ENCODE data around the gene ADM. TPM values are rescaled to one million over a fixed set of nuclear protein-coding genes. Genes with fewer than 3 reads are reported as not detected.

The ADM gene
- total RNA-seq, 4 donors from 2014 or later = 234 to 350 (median 298) TPM

DNA sequence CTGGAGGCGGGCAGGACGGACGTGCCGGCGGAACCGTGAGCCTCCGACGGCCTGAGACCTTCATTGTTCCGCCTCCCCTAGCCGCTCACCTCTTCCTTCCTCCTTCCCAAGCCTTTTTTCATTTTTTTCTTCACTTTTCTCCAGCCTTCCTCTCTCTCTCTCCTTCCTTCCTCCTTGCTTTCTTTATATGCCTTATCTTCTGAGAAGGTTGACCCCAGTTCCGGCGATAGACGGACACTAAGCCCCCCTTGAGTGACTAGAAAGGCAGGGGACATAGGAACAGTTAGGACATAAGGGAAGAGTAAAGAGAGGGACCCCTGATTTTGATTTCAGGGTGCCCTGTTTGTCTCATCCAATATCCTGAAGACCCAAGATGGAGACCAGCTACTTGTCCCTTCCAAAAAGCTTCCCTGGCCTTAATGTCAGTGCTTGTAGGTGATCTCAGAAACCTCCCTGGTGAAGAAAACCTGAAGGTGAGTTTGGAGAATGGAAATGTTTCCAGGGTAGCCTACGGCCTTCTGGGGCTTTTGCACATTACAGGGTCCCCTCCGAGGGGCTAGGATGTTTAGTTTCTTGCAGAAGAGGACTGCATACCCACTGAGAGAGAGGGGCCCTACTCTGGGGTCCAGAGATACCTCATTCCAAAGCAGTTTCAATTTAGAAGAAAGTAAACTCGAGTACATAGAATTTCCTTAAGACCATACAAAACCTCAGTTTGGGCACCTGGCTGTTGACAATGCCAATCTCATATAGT, 3.5 kb downstream of the ADM start:
- TF ChIP-seq, protein P1, sequence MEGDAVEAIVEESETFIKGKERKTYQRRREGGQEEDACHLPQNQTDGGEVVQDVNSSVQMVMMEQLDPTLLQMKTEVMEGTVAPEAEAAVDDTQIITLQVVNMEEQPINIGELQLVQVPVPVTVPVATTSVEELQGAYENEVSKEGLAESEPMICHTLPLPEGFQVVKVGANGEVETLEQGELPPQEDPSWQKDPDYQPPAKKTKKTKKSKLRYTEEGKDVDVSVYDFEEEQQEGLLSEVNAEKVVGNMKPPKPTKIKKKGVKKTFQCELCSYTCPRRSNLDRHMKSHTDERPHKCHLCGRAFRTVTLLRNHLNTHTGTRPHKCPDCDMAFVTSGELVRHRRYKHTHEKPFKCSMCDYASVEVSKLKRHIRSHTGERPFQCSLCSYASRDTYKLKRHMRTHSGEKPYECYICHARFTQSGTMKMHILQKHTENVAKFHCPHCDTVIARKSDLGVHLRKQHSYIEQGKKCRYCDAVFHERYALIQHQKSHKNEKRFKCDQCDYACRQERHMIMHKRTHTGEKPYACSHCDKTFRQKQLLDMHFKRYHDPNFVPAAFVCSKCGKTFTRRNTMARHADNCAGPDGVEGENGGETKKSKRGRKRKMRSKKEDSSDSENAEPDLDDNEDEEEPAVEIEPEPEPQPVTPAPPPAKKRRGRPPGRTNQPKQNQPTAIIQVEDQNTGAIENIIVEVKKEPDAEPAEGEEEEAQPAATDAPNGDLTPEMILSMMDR (IDR thresholded peaks at IDR 0.05; ENCODE audit: low read depth) = no peak

DNA sequence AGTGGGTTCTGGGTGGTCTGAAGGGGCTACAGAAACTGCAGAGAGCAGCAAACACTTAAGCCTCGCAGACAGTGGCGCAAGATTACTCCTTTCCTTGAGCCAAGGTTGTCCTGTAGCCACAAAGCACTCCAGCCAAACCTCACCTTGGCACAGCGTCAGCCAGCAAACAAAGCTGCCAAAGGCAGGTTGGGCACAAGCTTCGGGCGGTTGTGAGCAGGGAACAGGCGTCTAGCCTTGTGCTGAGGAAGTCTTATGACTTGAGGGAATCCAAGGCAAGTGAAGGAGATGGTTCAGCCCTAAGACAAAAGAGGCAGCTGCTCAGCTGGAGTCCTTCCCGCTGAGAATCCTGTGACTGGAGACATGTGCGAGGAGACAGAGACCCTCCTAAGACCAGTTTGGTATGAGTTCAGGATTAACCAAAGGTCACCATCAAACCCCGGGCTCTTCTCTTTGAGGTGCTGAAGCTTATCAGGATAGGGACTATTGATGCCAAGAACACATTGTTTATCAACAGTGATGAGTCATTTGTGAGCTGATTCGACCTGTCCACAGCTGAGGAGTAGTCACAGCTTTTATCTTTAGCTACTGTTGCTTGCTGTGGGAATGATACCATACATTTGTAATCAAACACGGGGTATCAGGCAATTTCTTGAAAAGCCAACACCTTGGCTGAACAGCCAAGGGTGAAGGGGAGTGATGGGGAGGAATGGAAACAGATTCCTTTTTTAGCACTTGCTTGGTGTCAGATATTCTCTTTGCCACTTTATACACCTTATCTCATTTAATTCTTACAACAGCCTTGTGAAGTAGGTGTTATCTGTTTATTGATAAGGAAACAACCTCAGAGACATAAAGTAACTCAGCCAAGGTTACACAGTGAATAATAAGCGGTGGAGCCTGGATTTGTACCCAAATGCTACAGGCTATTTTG, 4.6 kb downstream of the ADM start:
- TF ChIP-seq, protein P1 (IDR thresholded peaks at IDR 0.05; ENCODE audit: low read depth) = no peak

DNA sequence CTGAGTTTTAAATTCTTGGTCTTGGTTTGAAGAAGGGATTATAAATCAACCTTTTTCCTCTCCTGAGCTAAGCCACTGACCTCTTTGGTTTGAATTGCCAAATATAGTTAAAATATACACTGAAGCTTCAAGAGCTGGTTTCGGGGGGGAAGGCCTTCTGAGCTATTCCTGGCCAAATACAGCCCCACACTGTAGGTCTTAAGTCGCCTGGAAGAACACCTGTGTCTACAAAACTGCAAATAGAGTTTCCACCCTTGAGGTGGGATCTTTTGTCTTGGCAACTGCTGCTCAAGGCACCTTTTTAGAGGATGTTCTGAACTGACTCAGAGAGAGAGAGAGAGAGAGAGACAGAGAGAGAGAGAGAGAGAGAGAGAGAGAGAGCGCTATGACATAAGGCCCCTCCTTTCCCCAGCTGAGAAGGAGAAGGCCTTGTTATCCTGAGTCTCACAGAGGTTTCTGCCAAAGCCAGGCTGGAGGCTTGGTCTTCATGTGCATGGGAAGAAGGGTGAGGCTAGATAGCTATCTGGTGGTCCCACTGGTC, 5.5 kb downstream of the ADM start:
- TF ChIP-seq, protein P1 (IDR thresholded peaks at IDR 0.05; ENCODE audit: low read depth) = no peak

DNA sequence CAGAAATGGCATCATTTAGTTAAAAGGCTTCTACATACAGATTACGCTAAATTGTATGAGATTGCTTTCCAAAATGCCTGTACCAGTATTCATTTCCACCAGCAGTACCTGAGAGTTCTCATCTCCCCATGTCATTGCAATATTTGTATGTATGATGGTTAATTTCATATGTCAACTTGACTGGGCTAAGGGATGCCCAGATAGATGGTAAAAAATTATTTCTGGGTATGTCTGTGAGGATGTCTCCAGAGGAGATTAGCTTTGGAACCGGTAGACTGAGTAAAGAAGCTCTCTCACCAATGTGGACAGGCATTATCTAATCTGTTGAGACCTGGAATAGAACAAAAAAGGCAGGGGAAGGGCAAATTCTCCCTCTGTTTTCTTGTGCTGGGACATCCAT, 6.9 kb downstream of the ADM start:
- TF ChIP-seq, protein P1 (IDR thresholded peaks at IDR 0.05; ENCODE audit: low read depth) = no peak

DNA sequence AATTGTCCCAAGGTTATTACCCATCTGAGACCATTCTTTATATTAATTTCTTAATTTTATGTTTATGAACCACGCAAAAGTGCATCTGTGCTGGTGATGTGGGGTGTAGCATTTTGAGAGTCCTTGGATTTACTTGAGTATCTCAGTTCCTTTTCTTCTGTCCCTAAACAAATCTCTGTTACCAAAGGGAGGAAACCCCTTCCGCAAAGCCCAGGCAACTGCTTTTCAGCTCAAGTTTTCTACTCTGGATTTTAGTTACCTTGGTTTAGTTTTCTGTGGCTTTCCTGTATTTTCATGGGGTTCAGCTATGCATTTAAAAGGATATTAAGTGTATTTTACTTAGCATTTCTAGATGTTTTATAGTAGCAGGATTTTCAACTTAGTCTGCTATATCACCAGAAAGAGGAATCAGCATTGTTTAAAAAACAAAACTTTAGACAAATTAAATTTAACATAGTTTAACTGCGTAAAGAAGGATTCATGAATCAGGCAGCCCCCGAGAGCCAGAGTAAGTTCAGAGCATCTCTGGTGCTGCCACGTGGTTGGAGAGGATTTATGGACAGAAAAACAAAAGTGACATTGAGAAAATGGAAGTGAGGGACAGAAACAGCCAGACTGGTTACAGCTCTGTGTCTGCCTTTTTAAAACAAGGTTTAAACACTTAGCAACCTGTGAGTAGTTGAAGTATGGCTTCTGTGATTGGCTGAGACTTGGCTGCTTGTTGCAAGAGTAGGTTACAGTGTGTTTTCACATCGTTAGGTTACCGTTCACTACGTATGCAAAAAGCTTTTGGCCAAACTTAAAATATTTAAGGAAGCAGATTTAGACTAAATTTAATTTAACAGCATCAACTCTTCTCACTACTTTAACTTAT, 9.6 kb downstream of the ADM start:
- TF ChIP-seq, protein P1 (IDR thresholded peaks at IDR 0.05; ENCODE audit: low read depth) = no peak

DNA sequence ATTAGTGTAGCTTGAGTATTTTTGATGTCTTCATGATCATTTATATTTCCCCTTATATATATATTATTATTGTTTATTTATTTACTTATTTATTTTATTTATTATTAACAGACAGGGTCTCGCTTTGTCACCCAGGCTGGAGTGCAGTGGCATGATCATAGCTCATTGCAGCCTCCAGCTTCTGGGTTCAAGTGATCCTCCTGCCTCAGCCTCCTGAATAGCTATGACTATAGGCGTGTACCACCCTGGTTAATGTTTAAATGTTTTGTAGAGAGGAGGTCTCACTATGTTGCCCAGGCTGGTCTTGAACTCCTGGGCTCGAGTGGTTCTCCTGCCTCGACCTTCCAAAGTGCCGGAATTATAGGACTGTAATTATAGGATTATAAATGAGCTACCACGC, 10.2 kb downstream of the ADM start:
- TF ChIP-seq, protein P1 (IDR thresholded peaks at IDR 0.05; ENCODE audit: low read depth) = no peak
